HK-2 (cell line): ENCODE measurements around the gene PPM1H.
"Not testable (repeated sequence)": the region's sequence is repeated elsewhere in the genome, so short reads cannot be mapped to it uniquely, and the experiment has no call there.

Source experiments
- DNase-seq: peaks from one replicate; pipeline ENCODE4 v3.0.0-alpha.2; 2018; ENCODE audit not compliant: unreplicated experiment

PPM1H gene

GRCh38 chr12:62934799-62935674 is at the start of gene PPM1H:
Gene PPM1H, minus strand, starts transcription at chr12:62935150. Its CDS starts 414 bp downstream, at chr12:62934736.
- DNase-seq = peak; percentile 77

GRCh38 chr12:62983594-62983993 is 48.6 kb upstream of the PPM1H start:
- no peak for DNase-seq

- no peak for DNase-seq
These were observed 43.8 kb upstream of the PPM1H start for GRCh38 chr12:62978768-62979167.

- DNase-seq = no peak
These were observed 42.9 kb upstream of the PPM1H start for GRCh38 chr12:62977883-62978282.

- DNase-seq = no peak
These were observed 42.5 kb upstream of the PPM1H start for GRCh38 chr12:62977418-62977817.

GRCh38 chr12:62976110-62976662 is 41.2 kb upstream of the PPM1H start:
- no peak for DNase-seq

- no peak for DNase-seq
These were observed 37.0 kb upstream of the PPM1H start for GRCh38 chr12:62971769-62972525.

GRCh38 chr12:62969695-62970094 is 34.7 kb upstream of the PPM1H start:
- no peak for DNase-seq

- no peak for DNase-seq
These were observed 32.8 kb upstream of the PPM1H start for GRCh38 chr12:62967701-62968100.

GRCh38 chr12:62966990-62967506 is 32.1 kb upstream of the PPM1H start:
- DNase-seq = no peak

- not testable (repeated sequence) for DNase-seq
These were observed 31.6 kb upstream of the PPM1H start for GRCh38 chr12:62966446-62966989.

- DNase-seq = not testable (repeated sequence)
These were observed 30.8 kb upstream of the PPM1H start for GRCh38 chr12:62965700-62966099.

- not testable (repeated sequence) for DNase-seq
These were observed 30.3 kb upstream of the PPM1H start for GRCh38 chr12:62965242-62965641.

GRCh38 chr12:62963486-62964041 is 28.6 kb upstream of the PPM1H start:
- DNase-seq = no peak

- DNase-seq = no peak
These were observed 25.4 kb upstream of the PPM1H start for GRCh38 chr12:62960324-62960723.

- DNase-seq = no peak
These were observed 24.8 kb upstream of the PPM1H start for GRCh38 chr12:62959745-62960144.

- DNase-seq = no peak
These were observed 22.4 kb upstream of the PPM1H start for GRCh38 chr12:62957233-62957953.

GRCh38 chr12:62955678-62956077 is 20.7 kb upstream of the PPM1H start:
- DNase-seq = no peak

GRCh38 chr12:62950317-62950716 is 15.4 kb upstream of the PPM1H start:
- DNase-seq = no peak

- no peak for DNase-seq
These were observed 13.2 kb upstream of the PPM1H start for GRCh38 chr12:62948123-62948522.

GRCh38 chr12:62947364-62947763 is 12.4 kb upstream of the PPM1H start:
- no peak for DNase-seq
